HG03469 (cell line): ENCODE results near the gene TBX19.

Source experiments
- ATAC-seq: cut with Tn5 transposase; IDR thresholded peaks from one replicate; pipeline ENCODE4 v1.9.1; 2021; ENCODE audit warnings: mild to moderate bottlenecking, moderate library complexity, moderate number of reproducible peaks; ENCODE audit not compliant: unreplicated experiment

The TBX19 gene

DNA sequence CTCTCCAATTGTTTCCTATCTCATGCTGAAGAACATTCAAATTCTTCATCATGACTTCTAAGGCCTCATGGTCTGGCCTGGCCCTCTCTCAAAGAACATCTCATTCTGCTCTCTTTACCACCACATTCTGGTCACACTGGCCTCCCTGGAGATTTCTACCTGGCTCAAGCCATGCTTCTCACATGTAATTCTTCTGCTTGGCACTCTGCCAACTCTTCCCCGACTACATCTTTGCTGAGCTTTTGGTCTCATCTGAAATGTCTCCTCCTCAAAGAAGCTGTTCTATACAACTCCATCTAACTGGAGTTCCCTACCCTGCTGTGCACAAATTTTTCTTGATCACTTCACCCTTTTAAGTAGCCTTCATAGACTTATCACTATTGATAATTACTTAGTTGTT is 1.4 kb upstream of the TBX19 start:
- no peak for ATAC-seq

DNA sequence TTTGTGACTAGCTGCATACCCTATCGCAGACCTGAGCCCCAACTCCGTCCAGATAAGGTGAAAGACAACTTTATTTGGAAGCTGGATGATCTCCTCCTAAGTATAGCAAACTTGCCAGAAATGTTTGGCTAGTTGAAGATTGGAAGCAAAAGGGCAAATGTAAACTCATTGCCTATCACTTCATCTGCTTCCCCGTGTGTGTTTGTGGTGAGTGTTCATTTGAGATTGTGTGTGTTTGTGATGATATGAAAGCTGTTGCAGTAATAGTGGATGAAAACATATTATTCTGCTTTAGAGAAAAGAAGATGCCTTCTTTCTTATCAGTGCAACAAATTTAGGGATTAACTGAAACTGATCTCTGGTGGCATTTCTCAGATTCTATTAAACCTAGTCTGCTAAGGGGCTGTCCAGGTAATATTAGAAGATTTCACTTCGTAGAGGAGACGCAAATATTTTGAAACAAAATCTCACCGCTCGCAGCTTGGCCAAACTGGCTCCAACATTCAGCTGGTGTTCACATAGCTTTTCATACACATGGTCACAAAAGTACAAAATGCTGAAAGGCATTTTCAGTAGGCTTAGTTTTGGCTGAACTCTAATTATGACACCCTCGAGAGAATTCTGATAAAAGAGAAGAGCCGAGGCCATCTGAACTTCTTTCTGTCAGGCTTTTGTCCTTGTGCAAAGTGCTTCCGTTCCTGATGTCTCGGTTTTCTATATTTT is 1.1 kb downstream of the TBX19 start:
- ATAC-seq = no peak

DNA sequence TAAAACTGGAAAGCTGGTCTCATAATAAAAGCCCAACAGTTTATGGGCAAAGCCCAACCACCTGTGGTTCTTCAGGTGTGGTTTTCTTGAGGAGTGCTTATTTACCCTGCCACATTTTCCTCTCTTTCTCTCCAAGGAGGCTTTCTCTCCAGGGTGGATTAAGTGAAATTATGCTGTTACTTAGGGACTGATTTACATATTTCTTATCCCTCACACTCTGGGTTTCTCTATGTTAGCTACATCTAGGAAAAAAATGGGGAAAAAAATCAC is 4.8 kb downstream of the TBX19 start:
- no peak for ATAC-seq

DNA sequence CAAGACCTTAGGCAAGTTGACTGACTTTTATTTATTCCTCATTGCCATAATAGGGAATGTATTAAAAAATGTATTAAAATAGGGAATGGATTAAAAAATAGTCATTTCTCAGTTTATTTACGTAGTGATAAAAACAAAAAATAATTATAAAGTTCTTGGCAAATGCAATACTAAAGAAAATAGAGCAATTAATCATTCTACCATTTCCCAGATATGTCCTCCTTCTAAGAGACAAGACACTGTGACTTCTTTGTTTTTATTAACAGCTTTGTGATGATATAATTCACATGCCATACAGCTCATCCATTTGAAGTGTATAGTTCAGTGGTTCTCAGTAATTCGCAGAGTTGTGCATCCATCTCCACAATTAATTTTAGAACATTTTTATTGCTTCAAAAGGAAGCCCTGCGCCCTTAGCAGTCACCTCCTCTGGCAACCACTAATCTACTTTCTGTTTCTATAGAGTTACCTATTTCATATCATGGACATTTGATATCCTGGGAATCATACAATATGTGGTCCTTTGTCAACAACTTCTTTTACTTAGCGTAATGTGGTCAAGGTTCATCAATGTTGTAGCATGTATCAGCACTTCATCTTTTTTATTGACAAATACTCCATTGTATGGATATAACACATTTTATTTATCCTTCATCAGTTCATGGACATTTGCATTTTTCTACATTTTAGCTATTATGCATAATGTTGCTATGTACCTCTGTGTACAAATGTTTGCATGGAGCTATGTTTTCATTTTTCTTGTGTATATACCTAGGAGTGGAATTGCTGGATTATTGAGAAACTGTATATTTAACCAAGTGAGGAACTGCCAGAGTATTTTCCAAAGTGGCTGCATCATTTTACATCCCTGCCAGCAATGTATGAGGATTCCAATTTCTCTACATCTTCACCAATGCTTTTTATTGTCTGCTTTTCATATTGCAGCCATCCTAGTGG is 5.6 kb downstream of the TBX19 start:
- ATAC-seq = no peak

DNA sequence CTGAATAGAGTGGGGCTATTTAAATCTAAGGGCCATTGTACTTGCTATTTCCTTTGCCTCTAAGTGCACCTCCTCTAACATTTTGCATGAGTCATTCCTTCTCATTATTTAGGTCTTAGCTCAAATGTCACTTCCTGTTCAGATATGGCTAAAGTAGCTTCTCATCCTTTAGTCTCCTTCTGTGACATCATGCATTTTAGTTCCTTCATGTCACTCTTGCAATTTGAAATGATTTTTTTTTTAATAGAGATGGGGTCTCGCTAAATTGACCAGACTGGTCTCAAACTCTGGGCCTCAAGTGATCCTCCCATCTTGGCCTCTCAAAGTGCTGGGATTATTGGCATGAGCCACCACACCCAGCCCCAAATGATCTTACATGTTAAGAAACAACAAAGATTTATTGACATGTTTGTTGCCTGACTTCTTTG is 6.6 kb downstream of the TBX19 start:
- ATAC-seq = no peak

DNA sequence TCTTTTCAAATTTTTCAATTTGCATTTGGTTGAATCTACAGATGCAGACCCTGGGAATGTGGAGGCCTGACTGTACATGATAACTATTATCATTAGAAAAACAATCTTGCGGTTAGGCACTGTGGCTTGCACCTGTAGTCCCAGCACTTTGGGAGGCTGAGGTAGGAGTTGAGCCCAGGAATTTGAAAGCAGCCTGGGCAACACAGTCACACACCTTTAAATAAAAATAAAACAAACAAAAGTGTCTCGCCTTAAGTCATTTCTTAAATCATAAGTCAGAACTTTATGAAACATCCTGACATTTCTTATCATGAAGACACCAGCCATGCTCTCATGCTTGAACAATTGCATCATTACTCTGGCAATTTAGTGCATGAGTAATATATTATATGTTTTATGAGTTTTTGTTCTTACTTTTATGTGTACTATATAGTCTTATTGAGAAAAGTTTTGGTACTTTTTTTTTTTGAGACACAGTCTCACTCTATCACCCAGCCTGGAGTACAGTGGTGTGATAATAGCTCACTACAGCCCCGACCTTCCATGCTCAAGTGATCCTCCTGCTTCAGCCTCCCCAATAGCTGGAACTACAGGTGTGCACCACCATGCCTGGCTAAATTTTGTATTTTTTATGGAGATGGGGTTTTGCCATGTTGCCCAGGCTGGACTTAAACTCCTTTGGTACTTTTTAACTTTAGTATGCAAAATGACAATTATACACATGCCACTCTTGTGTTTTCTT is 7.8 kb downstream of the TBX19 start:
- ATAC-seq = no peak

DNA sequence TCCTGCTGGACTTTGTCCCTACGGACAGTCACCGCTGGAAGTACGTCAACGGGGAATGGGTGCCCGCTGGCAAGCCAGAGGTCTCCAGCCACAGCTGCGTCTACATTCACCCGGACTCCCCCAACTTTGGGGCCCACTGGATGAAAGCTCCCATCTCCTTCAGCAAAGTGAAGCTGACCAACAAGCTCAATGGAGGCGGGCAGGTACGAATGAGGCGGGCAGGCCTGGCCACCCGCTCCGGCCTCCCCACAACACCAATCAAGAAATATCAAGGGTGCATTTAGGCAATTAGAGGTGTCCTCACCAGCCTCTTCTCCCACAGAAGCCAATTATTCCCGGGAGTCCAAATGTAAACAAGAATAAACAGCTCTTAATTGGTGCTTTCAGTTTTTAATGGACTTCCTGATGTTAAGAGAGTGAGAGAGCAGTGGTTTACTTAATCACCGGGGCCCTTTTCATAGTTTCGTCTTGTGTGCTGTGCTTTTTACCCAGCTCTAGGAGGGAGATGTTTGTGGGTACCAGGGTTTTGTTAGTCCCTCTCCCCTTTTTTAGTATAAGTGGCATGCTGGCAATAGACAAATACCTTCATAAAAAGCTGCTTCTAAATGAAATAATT is 10.7 kb downstream of the TBX19 start:
- ATAC-seq = no peak

DNA sequence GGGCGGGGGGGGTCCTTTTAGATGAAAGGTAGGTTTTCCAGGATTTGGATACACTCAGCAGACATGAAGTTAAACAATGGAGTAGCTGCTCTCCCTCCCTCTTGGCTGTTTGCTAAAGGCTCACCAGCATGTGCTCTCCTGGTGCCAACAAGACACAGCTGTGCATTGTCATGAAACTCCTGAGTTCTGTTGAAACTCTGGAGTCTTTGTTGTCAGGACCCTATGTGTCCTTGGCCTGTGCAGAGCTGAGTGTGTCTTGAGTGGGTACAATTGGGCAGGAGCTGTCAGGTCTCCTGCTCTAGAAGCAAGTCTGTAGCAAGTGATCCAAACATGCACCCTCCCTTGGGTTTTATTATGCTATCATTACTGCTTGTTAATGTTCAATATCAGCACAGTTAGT is 12.7 kb downstream of the TBX19 start:
- ATAC-seq = no peak

DNA sequence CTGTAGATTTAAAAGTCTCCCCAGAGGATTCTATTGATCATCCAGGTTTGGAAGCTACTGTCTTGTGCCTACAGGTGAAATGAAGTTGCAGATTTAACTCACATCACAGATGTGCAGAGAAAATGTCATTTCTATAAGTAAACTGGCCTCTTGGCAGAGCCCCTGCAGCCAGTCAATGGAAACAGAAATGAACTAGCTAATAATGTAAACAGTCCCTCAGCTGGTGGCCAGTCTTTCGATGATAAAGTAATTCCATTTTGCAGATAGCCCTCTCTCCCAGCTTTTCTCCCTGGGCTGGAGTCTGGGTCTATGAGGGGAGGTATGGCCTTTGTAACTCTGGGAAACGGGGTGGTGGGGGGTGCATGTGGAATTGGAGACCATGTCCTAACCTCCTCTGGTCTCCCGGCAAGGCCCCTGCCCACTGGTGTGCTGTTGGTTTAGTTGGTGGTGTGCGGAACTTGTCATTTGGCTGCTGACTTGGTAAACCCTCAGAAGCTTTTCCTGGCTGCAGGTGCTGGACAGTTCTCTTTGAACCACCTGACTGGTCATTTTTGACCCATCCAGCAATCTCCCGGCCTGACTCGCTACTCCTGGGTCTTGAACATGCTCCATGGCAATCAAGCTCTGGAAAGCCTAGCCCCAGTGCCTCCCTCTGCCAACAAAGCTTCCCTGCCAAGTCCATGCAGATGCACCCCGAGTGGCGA is 14.9 kb downstream of the TBX19 start:
- ATAC-seq = no peak

DNA sequence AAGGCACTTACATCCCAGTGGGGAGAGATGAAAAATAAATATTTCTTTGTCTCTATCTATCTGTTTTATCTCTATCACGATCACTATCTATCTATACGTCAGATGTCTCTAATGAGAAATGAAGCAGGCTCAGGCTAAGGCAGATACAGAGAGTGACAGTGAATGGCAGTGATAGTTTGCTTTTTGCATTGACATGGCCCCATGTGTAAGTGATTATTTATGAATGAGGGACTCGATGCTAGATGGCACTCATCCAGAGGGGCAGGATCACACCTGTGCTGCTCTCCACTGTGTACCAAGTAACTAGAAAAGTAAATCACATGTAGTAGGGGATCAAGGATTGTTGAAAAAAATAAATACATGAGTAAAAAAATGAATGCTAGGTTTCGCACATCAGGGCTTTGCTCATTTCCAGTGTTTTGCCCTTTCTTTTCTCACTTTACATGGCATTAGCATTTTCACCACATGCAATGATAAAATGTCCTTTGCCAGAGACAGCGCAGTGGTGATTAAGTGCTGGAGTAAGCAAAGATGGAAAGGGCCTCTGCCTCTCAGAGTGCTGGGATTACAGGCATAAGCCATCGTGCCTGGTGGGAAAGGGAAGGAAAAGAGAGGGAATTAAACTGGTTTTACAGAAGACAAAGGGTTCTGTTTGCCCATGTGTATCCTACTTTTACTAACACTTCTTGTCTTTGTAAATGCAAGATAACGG is 16.5 kb downstream of the TBX19 start:
- ATAC-seq = no peak

DNA sequence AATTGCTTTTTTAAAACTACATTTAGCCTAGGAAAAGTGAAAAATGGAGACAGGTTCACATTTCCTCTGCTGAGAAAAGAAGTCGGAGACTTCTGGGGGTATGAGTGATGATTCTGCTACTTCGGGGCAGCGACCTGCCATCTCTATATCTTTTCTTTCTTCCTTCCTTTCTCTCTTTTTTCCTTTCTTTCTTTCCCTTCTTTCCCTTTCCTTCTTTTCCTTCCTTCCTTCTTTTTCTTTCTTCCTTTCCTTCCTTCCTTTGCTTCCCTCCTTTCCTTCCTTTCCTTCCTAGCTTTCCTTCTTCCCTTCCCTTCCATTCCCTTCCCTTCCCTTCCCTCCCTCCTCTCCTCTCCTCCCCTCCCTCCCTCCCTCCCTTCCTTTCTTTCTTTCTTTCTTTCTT is 17.8 kb downstream of the TBX19 start:
- no peak for ATAC-seq

DNA sequence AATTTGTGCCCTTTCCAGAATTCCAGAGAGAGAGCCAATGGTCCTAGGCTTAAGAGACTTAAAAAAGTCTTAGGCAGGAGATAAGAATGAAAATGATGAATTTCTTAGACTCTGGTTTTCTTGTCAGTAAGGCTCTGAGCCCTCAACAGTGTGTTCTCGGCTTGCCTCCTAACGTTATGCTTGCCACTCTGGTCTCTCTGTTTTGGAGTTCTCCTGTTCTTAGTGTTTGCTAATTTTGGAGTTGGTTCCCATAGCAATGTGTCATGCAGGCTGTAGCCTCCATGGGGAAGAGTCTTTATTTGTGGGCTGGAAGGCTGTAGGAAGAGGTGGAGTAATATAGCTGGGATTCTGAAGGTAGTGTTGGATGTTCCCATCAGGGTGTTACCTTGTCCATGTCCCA is 19.9 kb downstream of the TBX19 start:
- no peak for ATAC-seq

DNA sequence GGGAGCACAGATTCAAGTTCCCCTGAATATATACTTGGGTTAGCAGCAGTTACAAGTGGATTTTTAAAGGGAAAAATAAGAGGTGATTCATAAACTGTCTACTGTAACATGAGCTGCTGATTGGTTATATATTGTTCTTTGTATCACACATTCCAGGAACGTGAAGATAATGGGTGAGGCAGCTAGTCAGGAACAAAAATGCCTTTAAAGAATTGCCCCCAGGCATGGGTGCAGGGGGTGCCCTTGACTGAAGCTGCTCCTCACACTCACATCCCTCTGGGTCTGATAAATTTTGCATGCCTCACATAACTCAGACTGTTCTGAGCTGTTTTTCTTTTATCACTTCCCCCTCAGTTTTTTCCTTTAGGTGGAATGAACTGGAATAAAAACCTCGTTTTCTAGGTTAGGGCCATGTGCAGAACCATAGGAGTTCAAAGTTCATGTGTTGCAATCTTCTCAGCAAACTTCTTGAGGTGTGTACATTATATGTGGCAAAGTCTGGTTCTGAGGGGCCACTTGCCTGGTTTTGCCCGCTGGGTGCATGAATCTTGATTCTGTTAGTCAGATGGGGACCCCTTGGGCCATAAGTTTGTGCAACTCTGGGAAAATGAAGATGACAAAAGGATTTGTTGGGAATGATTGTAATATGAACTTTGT is 21.1 kb downstream of the TBX19 start:
- ATAC-seq = no peak

DNA sequence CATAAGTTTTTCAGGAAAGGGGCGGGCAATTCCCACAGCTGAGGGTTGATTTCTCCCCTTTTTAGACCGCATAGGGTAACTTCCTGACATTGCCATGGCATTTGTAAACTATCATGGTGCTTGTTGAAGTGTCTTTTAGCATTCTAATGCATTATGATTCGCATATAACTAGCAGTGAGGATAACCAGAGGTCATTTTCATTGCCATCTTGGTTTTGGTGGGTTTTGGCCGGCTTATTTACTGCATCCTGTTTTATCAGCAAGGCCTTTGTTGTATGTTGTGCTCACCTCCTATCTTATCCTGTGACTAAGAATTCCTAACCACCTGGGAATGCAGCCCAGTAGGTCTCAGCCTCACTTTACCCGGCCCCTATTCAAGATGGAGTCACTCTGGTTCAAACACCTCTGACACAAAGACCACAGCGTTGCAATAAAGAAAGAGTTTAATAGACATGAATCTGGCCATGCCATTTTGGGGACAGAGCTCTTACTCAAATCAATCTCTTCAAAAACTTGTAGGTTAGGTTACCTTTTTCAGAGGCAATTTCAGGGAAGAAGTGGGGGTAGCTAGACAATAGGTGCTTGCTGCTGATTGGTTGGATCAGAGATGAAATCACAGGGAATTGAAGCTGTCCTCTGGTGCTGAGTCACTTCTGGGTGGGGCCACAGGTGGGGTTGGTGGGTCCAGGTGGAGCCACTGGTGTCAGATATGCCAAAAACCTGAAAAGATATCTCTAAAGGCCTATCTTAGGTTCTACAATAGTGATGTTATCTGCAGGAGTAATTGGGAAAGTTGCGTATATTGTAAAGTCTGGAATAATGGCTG is 23.3 kb downstream of the TBX19 start:
- no peak for ATAC-seq

DNA sequence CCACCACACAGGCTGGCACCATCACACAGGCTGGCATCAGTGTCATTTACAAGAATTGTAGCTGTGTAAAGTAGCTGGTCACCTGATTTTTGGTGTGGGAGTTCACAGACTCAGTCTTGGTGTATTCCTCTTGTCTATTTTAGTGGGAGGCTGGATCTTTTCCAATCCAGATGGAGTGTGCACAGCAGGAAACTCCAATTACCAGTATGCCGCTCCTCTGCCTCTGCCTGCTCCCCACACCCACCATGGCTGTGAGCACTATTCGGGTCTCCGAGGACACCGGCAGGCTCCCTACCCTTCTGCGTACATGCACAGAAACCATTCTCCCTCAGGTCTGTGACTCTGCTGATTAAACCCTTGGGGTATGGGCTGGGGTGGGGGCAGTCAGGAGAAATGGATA is 24.2 kb downstream of the TBX19 start:
- ATAC-seq = no peak

DNA sequence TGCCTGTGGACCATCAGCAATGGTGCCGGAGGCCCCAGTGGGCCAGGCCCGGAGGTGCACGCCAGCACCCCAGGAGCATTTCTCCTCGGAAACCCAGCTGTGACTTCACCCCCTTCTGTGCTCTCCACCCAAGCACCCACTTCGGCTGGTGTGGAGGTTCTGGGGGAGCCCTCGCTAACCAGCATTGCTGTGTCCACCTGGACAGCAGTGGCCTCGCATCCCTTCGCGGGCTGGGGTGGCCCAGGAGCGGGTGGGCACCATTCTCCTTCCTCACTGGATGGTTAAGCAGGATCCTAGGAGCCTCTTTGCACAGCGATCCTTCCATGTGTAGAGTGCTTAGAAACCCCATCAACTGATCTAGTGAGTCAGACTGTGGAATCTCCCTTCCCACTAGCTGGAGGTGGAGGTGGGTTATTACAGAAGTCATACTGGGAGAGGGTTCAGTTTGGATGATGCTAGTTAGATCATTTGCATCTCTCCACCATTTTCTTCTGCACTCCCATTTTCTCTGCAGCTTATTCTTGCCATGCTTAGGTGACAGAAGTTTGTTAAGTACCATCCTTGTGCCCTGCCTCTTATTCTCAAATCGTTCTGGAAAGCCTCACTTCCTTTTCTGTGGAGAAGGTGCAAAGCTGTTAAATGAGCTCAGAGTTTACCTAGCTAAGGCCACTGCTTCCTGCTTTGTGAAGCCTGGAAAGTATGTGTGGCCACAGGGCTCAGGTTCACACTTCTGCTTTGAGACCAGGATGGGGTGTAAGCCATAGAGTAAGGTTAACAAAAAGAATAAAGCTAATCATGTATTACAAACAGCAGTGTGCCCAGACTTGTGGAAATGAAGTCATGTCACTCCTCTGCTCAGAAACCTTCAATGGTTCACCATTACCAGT is 32.3 kb downstream of the TBX19 start:
- no peak for ATAC-seq

DNA sequence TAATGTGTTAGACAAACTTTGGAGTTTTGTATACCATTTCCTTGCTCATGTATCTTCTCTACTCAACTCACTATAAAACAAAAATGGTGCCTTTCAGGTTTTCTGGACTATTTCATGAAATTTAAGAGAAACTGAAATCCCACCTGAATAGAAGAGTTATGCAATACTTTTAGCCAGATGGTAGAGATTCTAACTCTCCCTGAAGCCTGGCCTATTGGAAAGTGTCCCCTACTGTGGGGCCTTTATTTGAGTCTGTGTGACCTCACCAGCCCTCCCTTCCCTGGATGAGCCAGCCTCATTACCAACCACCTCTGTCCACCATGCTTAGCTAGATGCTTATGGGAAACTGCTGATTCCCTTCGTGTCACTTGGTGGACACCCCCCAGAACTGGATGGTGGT is 35.5 kb downstream of the TBX19 start:
- no peak for ATAC-seq

DNA sequence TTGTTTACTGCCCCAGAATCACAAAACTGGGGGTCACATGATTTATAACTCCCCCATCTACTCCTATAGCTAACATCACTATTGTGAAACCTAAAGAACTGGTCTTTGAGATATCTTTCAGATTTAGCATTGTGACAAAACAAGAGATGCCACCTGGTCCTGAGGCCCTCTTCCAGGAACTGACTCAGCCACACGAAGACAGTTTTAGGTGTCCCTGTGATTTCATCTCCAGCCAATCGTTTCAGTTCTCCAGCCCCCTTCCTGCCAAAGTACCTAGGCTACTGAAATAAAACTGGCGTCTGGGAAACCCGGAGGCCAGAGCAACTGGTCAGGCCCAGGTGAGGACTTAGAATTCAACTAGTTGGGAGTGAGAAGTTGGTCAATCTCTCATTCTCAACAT is 36.6 kb downstream of the TBX19 start:
- no peak for ATAC-seq
